Hematopoietic multipotent progenitor cell treated with erythropoietin and hydrocortisone succinate and interleukin-3 and kit ligand, for 4 days (in vitro differentiated cells): ENCODE results near the gene SEC24A.
A peak's percentile ranks its signal among the peaks of the same experiment; 100 is the strongest.
"Not testable (repeated sequence)": the region's sequence is repeated elsewhere in the genome, so short reads cannot be mapped to it uniquely, and the experiment has no call there.

Experiments
- DNase-seq: peaks from one replicate; pipeline ENCODE4 v3.0.0-alpha.2; 2015

Gene SEC24A

DNA sequence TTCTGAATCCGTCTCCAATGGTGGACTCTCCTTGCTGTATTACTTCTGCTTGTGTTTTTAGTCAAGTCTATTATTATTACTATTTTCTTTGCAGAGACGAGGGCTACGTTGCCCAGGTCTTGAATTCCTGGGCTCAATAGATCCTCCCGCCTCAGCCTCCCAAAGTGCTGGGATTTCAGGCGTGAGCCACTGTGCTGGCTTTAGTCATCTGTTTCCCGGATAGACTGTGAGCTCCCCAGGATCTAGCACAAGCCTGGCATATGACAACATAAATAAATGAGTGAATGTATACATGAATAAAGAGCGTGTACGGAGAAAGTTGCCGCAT lies 109.6 kb downstream of the SEC24A start:
- DNase-seq = no peak

- peak; percentile 98 for DNase-seq
Observed at GRCh38 chr5:134758504-134759341, 110.1 kb downstream of the SEC24A start, which contains the start of gene DDX46. Gene DDX46, plus strand, starts transcription at chr5:134758779. Its CDS starts 160 bp downstream, at chr5:134758939.

DNA sequence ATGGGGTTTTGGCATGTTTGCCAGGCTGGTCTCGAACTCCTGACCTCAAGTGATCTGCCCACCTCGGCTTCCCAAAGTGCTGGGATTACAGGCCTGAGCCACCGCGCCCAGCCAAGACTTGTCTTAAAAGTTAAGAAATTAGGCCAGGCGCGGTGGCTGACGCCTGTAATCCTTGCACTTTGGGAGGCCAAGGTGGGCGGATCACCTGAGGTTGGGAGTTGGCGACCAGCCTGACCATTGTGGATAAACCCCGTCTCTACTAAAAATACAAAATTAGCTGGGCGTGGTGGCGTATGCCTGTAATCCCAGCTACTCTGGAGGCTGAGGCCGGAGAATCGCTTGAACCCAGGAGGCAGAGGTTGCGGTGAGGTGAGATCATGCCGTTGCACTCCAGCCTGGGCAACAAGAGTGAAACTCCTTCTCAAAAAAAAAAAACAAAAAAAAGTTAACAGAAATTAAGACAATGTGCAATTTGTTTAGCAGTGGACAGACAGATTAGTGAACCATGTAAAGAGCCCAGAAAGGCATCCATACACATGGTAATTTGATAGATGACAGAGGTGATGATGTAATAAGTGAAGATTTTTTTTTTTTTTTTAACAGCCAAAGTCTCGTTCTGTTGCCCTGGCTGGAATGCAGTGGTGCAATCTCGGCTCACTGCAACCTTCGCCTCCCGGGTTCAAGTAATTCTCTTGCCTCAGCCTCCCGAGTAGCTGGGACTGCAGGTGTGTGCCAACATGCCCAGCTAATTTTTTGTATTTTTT lies 119.1 kb downstream of the SEC24A start:
- DNase-seq = not testable (repeated sequence)

GRCh38 chr5:134769206-134769605 lies 120.6 kb downstream of the SEC24A start:
- no peak for DNase-seq

DNA sequence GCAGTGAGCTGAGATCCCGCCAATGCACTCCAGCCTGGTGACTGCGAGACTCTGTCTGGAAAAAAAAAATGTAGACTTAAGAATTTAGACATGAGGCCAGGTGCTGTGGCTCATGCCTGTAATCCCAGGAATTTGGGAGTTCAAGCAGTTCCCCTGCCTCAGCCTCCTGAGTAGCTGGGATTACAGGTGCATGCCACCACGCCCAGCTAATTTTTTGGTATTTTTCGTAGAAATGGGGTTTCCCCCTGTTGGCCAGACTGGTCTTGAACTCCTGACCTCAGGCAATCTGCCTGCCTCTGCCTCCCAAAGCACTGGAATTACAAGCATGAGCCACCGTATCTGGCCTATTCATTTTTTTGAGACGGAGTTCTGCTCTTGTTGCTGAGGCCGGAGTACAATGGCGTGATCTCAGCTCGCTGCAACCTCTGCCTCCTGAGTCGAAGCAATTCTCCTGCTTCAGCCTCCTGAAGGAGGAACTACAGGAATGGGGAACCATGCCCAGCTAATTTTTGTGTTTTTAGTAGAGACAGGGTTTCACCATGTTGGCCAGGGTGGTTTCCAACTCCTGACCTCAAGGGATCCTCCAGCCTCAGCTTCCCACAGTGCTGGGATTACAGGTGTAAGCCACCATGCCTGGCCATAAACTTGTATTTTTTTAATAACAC lies 124.0 kb downstream of the SEC24A start:
- DNase-seq = no peak

GRCh38 chr5:134777366-134777765 lies 128.8 kb downstream of the SEC24A start:
- no peak for DNase-seq
